ENCODE results near the gene PTEN.

- TF ChIP-seq CTCF (IDR thresholded peaks at IDR 0.05; ENCODE audit: insufficient read depth, low read depth, low read length) (no peak), EZH2 (IDR thresholded peaks at IDR 0.05; ENCODE audit: insufficient read depth, low read length) (no peak)
These were observed 89.2 kb downstream of the PTEN start for GRCh38 chr10:87952612-87953011.
